Left hindlimb (tissue), 1 donor: ENCODE measurements around the gene CMTM3.
"Not testable (repeated sequence)": the region's sequence is repeated elsewhere in the genome, so short reads cannot be mapped to it uniquely, and the experiment has no call there.

ENCODE experiments used
- DNase-seq: peaks from one replicate; pipeline ENCODE4 v3.0.0-alpha.2; 2018

CMTM3 gene

DNA sequence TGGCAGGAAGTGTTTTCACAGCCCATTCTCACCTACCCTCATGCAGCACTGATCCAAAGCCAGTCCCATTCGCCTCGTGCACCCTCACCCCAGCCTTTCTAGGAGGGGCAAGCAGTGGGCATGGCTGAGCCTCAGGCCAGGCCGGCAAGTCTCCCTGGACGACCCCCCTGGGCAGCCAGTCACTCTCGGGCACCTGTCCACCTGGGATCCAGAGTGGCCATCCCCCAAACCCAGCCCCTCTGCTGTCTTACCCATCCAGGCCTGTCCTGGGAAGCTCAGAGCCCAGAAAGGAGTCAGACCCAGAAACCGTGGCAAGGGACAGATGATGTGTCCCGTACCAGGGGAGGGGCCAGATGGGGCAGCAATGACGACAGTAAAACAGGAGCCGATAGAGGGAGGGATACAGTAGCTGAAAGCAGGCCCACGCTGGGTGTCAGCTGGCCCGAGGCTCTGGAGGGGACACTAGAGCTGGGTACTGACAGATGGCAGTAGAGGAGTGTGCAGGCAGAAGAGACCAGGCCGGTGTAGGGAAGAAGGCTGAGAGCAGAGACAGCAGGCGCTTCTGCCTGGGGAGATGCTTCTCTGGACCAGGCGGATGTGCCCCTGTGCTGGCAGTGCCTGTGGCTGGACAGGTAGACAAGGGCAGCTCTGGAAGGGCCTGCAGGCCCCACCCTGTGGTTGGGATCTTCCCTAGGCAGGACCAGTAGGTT lies 5.8 kb downstream of the CMTM3 start:
- no peak for DNase-seq

DNA sequence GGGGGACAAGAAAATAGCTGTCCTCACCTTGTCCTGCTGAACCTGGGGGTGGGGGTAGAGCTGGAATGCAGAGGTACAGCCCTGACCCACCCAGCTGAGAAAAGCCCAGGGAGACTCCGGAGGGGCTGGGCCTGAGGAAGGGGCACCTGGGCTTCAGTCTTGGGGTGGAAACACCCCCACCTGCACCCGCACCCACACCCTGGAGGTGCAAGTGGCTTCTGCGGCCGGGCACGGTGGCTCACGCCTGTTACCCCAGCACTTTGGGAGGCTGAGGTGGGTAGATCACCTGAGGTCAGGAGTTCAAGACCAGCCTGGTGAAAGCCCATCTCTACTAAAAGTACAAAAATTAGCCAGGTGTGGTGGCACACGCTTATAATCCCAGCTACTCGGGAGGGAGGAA lies 7.4 kb downstream of the CMTM3 start:
- DNase-seq, result not testable (repeated sequence)

DNA sequence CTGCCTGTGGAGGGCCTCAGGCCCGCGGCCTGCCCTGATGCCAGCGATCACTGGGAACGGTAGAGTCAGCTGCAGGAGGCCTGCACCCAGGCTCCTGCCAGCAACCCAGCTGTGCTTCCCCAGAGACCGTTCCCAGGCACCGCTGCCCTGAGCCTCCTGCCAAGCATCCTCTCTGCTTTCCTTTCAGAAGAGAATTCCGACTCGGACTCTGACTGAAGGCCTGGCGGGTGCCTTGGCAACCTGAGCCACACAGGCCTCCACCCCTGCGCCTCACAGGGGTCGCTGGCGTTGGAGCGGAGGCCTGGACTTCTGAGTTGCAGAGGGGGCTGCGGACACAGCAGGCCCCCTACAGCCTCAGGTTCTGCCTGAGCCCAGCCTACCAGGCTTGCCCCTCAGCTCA lies 7.9 kb downstream of the CMTM3 start:
- no peak for DNase-seq

GRCh38 chr16:66614161-66614802 lies 9.8 kb downstream of the CMTM3 start:
- no peak for DNase-seq

GRCh38 chr16:66616169-66616568 lies 11.7 kb downstream of the CMTM3 start:
- DNase-seq, result no peak

DNA sequence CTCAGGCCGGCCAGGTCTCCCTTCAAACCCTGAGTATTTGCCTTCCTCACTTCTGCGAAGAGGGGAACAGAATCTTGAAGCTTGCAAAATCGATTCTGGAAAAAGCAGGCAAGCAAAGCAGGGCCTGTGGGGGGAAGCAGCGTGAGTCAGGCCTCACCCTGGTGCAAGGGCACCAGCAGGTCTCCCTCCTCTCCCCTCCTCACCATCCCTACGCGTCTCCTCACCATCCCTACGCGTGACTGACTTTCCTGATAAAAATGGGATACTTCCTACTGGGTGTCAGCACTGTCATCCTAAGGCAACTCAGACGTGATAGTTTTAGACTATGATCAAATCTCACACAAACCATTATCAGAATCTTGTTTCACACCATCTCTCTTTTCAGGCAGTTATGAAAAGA lies 12.1 kb downstream of the CMTM3 start:
- no peak for DNase-seq

DNA sequence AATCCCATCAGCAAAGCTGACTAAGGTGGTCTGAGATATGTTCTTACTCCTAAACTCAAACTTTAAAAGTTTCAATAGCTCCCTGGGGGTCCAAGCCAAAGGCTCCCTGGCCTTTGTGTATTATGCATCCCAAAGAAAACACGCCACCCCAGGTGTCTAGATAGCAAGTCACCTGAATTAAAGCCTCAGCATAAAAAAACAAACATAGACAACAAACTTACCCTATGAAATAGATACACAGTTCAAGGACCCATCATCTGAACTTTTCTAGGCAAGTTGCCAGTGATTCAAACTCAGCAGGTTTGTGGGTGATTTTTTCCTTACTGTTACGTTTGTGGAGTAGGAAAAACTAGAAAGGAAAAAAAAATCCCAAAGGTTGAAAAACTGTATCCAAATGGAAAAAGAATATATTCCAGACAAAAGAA lies 12.5 kb downstream of the CMTM3 start:
- no peak for DNase-seq

- DNase-seq, result no peak
Observed at GRCh38 chr16:66617728-66618127, 13.2 kb downstream of the CMTM3 start.

DNA sequence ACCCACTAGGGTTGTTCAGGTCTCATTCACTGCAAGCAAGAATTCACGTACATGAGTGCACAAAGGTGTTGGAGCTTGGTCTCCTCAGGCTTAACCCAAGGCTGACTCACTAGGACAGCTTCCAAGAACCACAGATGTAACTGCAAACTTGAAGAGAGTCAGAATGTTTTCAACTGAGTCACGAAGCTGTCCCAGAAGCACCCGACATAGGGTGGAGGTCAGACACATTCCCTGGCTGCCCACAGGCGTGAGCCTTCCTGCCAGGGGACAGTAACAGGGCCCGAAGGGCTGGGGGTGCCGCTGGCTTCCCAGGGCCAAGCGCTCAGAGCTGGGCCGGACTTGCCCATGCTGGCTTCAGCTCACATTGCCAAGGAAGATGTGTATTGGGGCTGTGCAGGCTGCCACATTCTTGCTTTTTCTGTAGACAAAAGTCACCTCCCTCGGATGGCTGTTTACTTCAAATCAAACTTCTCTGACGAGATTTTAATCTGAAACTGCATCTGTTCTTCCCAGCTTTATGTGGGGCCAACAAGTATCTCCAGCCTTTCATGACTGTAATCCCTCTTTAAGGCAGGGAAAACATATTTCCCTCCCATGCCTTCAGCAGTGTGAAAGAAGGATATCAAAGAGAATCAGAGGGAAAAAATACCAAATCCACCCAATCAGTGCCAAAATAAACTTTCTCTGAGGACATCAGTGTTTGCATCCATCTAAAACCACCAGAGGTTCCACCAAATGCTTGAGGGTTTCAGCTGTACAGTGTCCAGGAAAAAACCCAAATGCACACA lies 14.3 kb downstream of the CMTM3 start:
- DNase-seq, result no peak

DNA sequence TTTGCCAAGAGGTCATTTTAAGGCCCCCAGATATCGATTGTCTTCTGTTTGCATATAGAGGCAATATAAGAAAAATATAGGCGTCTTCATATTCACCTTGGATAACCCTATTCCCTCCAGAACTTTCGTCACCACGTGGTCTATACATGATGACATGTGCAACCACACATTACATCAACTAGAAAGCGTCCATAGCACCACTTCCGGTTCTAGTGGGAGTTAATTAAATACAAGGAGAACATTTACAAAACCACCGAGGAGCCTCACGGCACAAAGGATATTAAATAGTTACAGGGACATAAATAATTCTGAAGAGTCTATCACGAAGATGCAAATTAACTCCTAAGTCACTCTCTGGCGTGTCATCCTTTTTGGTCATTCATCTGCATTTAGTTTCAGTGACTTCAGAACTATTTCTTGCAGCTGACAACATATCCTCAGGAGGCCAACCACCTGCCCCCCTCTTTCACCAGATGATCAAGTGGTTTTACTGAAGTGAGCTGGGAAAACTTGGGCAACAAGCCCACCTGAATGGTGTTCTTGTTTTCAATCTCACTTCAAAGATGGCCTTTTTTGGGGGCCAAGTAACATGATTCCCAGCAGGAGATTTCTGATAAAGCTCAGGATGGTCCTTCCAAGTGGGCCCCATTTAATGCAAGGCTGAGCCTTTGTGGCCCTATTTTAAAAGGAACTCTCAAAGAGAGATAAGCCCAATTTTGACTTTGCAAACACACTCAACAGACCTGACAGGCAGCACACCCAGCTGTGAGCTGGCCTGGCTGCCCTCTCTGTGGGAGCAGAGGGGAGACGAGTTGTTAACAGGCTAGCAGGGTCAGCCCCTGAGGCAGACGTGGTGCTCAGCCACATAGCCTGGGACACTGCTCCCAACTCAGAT lies 15.3 kb downstream of the CMTM3 start:
- no peak for DNase-seq

- DNase-seq, result no peak
Observed at GRCh38 chr16:66620429-66620795, 15.9 kb downstream of the CMTM3 start.

DNA sequence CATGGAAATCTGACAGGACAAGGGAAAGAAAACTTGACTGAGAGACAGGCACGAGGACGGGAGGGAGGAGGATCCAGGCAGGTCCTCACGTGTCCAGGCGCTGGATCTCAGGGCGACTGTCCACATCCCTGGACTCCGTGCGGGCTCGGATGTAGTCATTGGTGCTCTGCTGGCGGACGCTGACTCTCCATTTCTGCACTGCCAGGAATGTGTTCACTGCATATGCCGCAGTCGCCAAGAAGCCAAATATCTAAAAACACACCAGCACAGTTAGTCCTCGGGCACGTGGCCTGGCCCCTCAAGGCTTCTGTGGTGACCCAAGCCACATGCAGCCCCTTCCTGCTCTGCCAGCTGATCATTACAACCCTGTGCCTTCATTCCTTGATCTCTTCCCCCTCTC lies 17.5 kb downstream of the CMTM3 start:
- no peak for DNase-seq

- DNase-seq, result no peak
Observed at GRCh38 chr16:66622863-66623262, 18.4 kb downstream of the CMTM3 start.

DNA sequence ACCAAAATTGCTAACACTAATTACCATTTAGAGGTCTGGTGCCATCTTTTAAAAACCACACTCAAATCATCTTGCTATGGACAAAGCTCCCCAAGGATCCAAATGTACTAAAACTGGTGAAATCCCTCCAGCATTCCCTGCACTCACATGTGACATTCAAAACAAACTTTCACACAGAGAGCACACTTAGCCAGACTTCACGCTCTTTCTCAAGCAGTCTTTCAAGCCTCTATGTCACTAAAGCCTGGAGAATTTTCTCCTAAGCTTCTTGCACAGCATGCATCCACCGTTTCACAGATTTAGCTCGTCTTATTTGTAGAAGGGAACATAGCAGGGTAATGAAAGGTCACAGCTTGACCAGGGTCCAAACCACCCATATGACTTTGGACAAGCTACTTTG lies 19.3 kb downstream of the CMTM3 start:
- DNase-seq, result no peak

GRCh38 chr16:66627611-66628378 lies 23.3 kb downstream of the CMTM3 start:
- not testable (repeated sequence) for DNase-seq

GRCh38 chr16:66629856-66630255 lies 25.4 kb downstream of the CMTM3 start:
- no peak for DNase-seq

- not testable (repeated sequence) for DNase-seq
Observed at GRCh38 chr16:66630561-66631260, 26.2 kb downstream of the CMTM3 start.

DNA sequence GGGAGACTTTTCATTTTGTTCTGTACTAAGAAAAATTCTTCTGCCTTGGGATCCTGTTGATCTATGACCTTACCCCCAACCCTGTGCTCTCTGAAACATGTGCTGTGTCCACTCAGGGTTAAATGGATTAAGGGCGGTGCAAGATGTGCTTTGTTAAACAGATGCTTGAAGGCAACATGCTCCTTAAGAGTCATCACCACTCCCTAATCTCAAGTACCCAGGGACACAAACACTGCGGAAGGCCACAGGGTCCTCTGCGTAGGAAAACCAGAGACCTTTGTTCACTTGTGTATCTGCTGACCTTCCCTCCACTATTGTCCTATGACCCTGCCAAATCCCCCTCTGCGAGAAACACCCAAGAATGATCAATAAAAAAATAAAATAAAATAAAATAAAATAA lies 27.1 kb downstream of the CMTM3 start:
- DNase-seq, result not testable (repeated sequence)

- no peak for DNase-seq
Observed at GRCh38 chr16:66634527-66635196, 30.2 kb downstream of the CMTM3 start.

DNA sequence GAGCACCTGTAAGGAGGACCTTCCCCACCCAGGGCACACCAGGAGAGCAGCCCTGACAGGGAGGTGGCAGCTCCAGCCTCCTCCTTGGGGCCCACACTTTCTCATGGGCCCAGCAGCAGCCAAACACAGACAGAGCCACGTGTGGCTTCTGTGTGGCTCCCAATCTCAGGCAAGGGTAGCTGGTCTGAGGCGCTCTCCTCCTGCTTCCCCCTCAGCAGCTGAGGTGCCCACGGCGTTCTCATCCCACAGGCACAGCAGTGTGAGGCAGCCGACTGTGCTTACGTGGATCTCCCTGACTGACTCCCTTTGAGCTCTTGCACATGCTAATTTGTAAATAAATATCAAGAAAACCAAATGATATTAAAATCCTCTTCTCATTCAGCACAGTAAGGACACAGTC lies 30.9 kb downstream of the CMTM3 start:
- no peak for DNase-seq

DNA sequence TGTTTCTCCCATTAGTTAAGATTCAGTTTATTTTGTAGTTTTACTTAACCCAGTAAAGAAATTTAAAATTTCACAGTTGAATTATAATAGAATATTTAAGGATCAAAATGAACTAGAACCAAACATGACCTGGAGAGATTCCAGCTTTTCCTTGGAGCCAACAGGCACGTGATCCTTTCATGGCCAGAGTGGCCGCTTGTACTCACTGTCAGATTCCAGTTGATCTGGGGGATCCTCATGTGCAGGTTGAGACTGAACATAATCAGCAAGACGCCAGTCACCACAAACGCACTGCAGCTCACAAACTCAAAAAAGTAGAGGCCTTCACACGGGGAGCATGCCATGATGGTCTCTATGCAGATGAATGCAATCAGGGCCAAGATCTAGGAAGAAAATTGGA lies 31.7 kb downstream of the CMTM3 start:
- no peak for DNase-seq
